Upper lobe of left lung (tissue), 4 donors: ENCODE data around the gene IL6R.

Experiments used
- CTCF ChIP-seq, 6 experiments: fragments of 450-650 bp in 4 of 6; fragments of 200-600 bp in 2 of 6; sonication (generic) in 2 of 6; IDR thresholded peaks; one replicate each; pipeline ENCODE4 v1.5.1; 2016 to 2019; ENCODE audit warnings: antibody characterized with exemption in 6 of 6
- POLR2AphosphoS5 ChIP-seq, 2 donors: sonication (generic); formaldehyde crosslinking; IDR thresholded peaks; one replicate each; pipeline ENCODE4 v1.5.1; 2017; ENCODE audit warnings: antibody characterized with exemption in 2 of 2

GRCh38 chr1:154404984-154405746, at the start of gene IL6R:
- TF ChIP-seq CTCF (IDR thresholded peaks at IDR 0.05) (peak; percentile 20 to 80 (median 51)), POLR2AphosphoS5 (IDR thresholded peaks at IDR 0.05) (peak; percentile 98 to 99)
